ENCODE results near the gene MFAP4.

The MFAP4 gene

GRCh38 chr17:19372011-19372370, 15.0 kb downstream of the MFAP4 start:
- no peak for DNase-seq (ENCODE audit: low read depth in 2 of 2, low spot score in 1 of 2)

GRCh38 chr17:19371259-19372010, 15.6 kb downstream of the MFAP4 start:
- no peak for DNase-seq (ENCODE audit: low read depth in 2 of 2, low spot score in 1 of 2)

- DNase-seq (ENCODE audit: low read depth in 2 of 2, low spot score in 1 of 2), result no peak
These were observed 16.5 kb downstream of the MFAP4 start for GRCh38 chr17:19370493-19370960.

- no peak for DNase-seq (ENCODE audit: low read depth in 2 of 2, low spot score in 1 of 2)
These were observed 17.0 kb downstream of the MFAP4 start for GRCh38 chr17:19369846-19370492.

- DNase-seq (ENCODE audit: low read depth in 2 of 2, low spot score in 1 of 2), result no peak
These were observed 17.7 kb downstream of the MFAP4 start for GRCh38 chr17:19369107-19369778.

GRCh38 chr17:19368229-19368628, 18.8 kb downstream of the MFAP4 start:
- no peak for DNase-seq (ENCODE audit: low read depth in 2 of 2, low spot score in 1 of 2)

- DNase-seq (ENCODE audit: low read depth in 2 of 2, low spot score in 1 of 2), result no peak
These were observed 20.4 kb downstream of the MFAP4 start for GRCh38 chr17:19366637-19366972.

GRCh38 chr17:19365833-19366636, 21.0 kb downstream of the MFAP4 start:
- DNase-seq (ENCODE audit: low read depth in 2 of 2, low spot score in 1 of 2), result no peak

- DNase-seq (ENCODE audit: low read depth in 2 of 2, low spot score in 1 of 2), result no peak
These were observed 21.5 kb downstream of the MFAP4 start for GRCh38 chr17:19365499-19365817.

- no peak for DNase-seq (ENCODE audit: low read depth in 2 of 2, low spot score in 1 of 2)
These were observed 22.1 kb downstream of the MFAP4 start for GRCh38 chr17:19364699-19365498.

GRCh38 chr17:19363460-19364035, 23.4 kb downstream of the MFAP4 start:
- DNase-seq (ENCODE audit: low read depth in 2 of 2, low spot score in 1 of 2), result no peak

GRCh38 chr17:19363114-19363438, 23.9 kb downstream of the MFAP4 start:
- no peak for DNase-seq (ENCODE audit: low read depth in 2 of 2, low spot score in 1 of 2)

- DNase-seq (ENCODE audit: low read depth in 2 of 2, low spot score in 1 of 2), result peak; percentile 86 to 91
These were observed 24.5 kb downstream of the MFAP4 start, which contains the start of gene B9D1 for GRCh38 chr17:19362277-19363113. TSS of gene B9D1 (minus strand) at chr17:19362723. CDS start at chr17:19362569, 154 bp downstream.

GRCh38 chr17:19361944-19362276, 25.1 kb downstream of the MFAP4 start:
- DNase-seq (ENCODE audit: low read depth in 2 of 2, low spot score in 1 of 2), result no peak

- no peak for DNase-seq (ENCODE audit: low read depth in 2 of 2, low spot score in 1 of 2)
These were observed 25.7 kb downstream of the MFAP4 start for GRCh38 chr17:19361326-19361725.

- no peak for DNase-seq (ENCODE audit: low read depth in 2 of 2, low spot score in 1 of 2)
These were observed 26.2 kb downstream of the MFAP4 start for GRCh38 chr17:19360772-19361171.

- DNase-seq (ENCODE audit: low read depth in 2 of 2, low spot score in 1 of 2), result no peak
These were observed 27.1 kb downstream of the MFAP4 start for GRCh38 chr17:19359856-19360255.

GRCh38 chr17:19359151-19359550, 27.8 kb downstream of the MFAP4 start:
- DNase-seq (ENCODE audit: low read depth in 2 of 2, low spot score in 1 of 2), result no peak

- DNase-seq (ENCODE audit: low read depth in 2 of 2, low spot score in 1 of 2), result no peak
These were observed 29.2 kb downstream of the MFAP4 start for GRCh38 chr17:19357761-19358160.

GRCh38 chr17:19357351-19357750, 29.6 kb downstream of the MFAP4 start:
- DNase-seq (ENCODE audit: low read depth in 2 of 2, low spot score in 1 of 2), result no peak

Measured in stimulated activated CD8-positive, alpha-beta memory T cell treated with anti-CD3 and anti-CD28 coated beads, Interleukin-4, amount 100 ng/mL, for 4 hours (primary cell).